ENCODE measurements around the gene MAP3K1. TPM values are rescaled to one million over a fixed set of nuclear protein-coding genes. Genes with fewer than 3 reads are reported as not detected.
"Not testable (repeated sequence)": the region's sequence is repeated elsewhere in the genome, so short reads cannot be mapped to it uniquely, and the experiment has no call there.

MAP3K1 gene
- 10 to 100 TPM; 12.8 to 55.3 (median 17.4) TPM for total RNA-seq

DNA sequence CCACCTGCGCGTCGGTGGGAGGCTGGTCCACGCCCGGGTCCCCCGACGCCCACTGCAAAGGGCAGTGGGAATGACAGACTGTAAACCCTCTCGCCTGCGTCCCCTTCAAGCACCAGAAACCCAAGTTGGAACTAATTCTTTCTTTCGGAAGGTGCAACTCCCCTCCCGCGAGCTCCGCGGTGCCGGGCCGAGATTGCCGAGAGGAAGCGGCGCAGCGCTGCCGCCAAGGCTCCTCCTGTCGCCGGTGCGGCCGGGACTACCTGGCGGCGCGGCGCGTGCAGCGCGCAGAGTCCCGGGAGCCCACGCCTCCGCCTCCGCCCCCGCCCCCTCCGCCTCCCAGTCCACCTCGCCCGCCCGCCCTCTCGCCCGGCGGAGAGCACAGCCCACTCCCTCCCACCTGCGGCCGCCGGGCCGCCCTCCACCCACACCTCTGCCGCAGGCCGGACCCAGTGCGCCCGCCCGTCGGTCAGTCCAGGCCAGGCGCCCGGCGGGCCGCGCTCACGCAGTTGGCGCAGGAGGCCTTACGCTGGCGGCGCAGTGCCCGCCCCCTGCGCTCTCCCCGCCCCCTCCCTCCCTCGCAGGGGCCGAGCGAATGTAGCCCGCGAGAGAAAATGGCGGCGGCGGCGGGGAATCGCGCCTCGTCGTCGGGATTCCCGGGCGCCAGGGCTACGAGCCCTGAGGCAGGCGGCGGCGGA, at the start of gene MAP3K1:
Gene MAP3K1 (plus strand): TSS at position 587 of the 695 bp plus-strand sequence. CDS start 25 bp downstream, at position 612.
- no peaks in the 10 kb centered on the region for H3K27me3 ChIP-seq

DNA sequence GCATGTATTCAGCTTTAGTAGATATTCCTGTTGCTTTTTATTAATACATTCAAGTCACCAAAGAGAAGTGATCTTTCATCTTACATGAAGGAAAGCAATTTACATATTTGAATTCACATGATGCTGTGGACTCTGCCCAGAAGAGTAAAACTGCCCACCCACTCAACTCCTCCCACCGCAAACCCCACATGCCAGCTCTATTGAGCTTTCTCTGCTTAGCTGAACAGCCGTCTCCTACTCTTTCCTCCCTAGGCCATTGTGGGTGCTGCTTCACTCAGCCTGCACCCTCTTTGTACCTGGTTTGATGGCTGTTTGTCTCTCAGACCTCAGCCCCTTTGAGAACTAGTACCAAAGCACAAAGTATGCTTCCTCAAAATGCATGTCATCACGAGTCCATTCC, 48.4 kb upstream of the MAP3K1 start:
- H3K4me1 ChIP-seq, result no peaks in the 10 kb centered on the region
- TF ChIP-seq, protein P1, sequence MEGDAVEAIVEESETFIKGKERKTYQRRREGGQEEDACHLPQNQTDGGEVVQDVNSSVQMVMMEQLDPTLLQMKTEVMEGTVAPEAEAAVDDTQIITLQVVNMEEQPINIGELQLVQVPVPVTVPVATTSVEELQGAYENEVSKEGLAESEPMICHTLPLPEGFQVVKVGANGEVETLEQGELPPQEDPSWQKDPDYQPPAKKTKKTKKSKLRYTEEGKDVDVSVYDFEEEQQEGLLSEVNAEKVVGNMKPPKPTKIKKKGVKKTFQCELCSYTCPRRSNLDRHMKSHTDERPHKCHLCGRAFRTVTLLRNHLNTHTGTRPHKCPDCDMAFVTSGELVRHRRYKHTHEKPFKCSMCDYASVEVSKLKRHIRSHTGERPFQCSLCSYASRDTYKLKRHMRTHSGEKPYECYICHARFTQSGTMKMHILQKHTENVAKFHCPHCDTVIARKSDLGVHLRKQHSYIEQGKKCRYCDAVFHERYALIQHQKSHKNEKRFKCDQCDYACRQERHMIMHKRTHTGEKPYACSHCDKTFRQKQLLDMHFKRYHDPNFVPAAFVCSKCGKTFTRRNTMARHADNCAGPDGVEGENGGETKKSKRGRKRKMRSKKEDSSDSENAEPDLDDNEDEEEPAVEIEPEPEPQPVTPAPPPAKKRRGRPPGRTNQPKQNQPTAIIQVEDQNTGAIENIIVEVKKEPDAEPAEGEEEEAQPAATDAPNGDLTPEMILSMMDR (IDR thresholded peaks at IDR 0.05), result no peak
- TF ChIP-seq POLR2A (IDR thresholded peaks at IDR 0.05), result no peak
- no peaks in the 10 kb centered on the region for H3K36me3 ChIP-seq
- DNase-seq, result peak in 1 of 3 donors; percentile 34
- H3K27me3 ChIP-seq, result no peaks in the 10 kb centered on the region
- H3K27ac ChIP-seq, result no peak overlapping the region
- H3K9me3 ChIP-seq, result no peaks in the 10 kb centered on the region
- no peak overlapping the region for H3K4me3 ChIP-seq

More for the DNA sequence above, at the start of gene MAP3K1:
- peak; percentile 82 to 95 (median 92) for DNase-seq
- TF ChIP-seq, protein P1 (IDR thresholded peaks at IDR 0.05), result peak in 4 of 6 experiments; percentile 5 to 45 (median 18)
- peak; percentile 79 to 86 for TF ChIP-seq POLR2A (IDR thresholded peaks at IDR 0.05)
- no peaks in the 10 kb centered on the region for H3K9me3 ChIP-seq
- H3K4me3 ChIP-seq, result peak within 1 kb of the TSS; percentile 60 to 99 (median 92)
- no peaks in the 10 kb centered on the region for H3K36me3 ChIP-seq
- H3K4me1 ChIP-seq, result peaks cover 0 to 16% (median 6%) of the 10 kb centered on the region in 4 donors
- H3K27ac ChIP-seq, result peak within 1 kb of the TSS; percentile 93 to 100 (median 98)

DNA sequence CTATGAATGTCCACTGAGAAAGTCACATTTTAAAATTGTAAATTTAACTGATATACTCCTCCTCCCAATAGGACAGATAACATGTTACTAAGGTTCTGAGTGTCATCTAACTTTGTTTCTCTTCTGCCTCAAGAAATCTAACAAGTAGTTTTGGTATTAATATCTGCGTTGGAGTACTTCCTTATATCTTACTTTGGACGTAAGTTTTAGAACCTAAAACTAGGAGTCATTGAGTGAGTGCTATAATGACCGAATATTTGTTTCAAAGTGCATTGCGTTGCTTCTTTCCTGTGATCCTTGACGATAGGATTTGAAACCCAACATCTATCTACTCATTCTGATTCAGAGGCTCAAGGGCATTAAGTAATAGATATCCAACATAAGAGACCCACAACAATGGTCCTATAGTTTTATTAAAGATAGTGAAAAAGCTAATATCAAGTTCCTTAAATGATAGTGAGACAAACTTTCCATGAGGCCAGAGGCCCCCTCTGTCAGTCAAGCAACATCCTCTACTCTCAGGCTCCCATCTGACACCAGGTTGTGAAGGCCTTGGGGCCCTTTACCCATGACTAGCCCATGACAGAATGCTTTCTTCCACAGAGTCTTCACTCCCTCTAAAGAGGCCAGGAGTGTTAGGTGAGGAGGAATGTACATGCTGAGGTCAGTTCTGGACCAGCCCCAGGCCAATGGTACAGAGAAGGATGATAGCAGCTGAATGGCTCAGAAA, 45.3 kb upstream of the MAP3K1 start:
- no peak for TF ChIP-seq POLR2A (IDR thresholded peaks at IDR 0.05)
- TF ChIP-seq, protein P1 (IDR thresholded peaks at IDR 0.05), result no peak

DNA sequence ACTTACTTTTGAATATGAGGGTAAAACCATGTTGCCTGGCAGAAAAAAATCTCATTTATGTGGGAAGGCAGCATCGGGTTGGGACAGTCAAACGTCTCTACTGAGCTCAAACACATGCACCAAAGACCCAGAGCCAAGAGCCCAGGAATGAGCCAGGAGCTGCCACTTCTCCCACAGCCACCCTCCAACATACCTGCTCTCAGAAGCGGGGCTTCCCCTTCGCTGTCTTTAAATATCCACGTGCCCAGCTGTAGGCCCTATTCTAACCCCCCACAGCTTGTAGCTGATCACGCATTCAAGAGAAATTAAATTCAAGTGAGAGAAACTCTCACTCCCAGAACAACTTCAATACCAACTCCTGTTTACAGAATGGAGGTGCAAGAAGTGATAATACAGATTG, 42.6 kb upstream of the MAP3K1 start:
- no peak for DNase-seq
- Histone ChIP-seq H3K9me3 (no peaks in the 10 kb centered on the region), H3K4me1 (no peaks in the 10 kb centered on the region), H3K36me3 (no peaks in the 10 kb centered on the region), H3K27me3 (no peaks in the 10 kb centered on the region), H3K27ac (no peak overlapping the region), H3K4me3 (no peak overlapping the region)
- TF ChIP-seq, protein P1 (IDR thresholded peaks at IDR 0.05), result no peak
- no peak for TF ChIP-seq POLR2A (IDR thresholded peaks at IDR 0.05)

More for the DNA sequence above, 45.3 kb upstream of the MAP3K1 start:
- DNase-seq, result no peak
- H3K4me1 ChIP-seq, result no peaks in the 10 kb centered on the region
- H3K27ac ChIP-seq, result no peak overlapping the region
- no peaks in the 10 kb centered on the region for H3K9me3 ChIP-seq
- H3K4me3 ChIP-seq, result no peak overlapping the region
- H3K36me3 ChIP-seq, result no peaks in the 10 kb centered on the region
- no peaks in the 10 kb centered on the region for H3K27me3 ChIP-seq

DNA sequence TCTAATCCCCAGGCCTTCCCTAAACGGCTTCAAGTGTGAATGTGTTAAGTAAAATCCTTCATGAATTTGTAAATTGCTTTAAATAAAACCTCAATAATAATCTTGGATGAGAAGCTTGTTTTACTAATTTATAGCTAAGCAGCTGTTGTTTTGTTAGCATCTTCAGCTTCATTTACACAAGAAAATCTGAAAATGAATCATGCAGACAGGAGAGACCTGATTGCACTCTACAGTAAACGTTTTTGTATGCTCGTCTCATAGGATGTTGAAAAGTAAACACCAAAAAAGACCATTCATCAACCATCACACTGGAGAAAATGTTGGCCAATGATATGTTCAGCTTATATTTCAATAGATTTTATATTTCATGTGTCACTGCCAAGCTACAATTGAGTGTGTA, 40.4 kb upstream of the MAP3K1 start:
- H3K36me3 ChIP-seq, result no peaks in the 10 kb centered on the region
- TF ChIP-seq, protein P1 (IDR thresholded peaks at IDR 0.05), result no peak
- no peak for TF ChIP-seq POLR2A (IDR thresholded peaks at IDR 0.05)
- no peaks in the 10 kb centered on the region for H3K27me3 ChIP-seq
- no peaks in the 10 kb centered on the region for H3K9me3 ChIP-seq
- H3K27ac ChIP-seq, result no peak overlapping the region
- H3K4me1 ChIP-seq, result no peaks in the 10 kb centered on the region
- no peak overlapping the region for H3K4me3 ChIP-seq
- no peak for DNase-seq

DNA sequence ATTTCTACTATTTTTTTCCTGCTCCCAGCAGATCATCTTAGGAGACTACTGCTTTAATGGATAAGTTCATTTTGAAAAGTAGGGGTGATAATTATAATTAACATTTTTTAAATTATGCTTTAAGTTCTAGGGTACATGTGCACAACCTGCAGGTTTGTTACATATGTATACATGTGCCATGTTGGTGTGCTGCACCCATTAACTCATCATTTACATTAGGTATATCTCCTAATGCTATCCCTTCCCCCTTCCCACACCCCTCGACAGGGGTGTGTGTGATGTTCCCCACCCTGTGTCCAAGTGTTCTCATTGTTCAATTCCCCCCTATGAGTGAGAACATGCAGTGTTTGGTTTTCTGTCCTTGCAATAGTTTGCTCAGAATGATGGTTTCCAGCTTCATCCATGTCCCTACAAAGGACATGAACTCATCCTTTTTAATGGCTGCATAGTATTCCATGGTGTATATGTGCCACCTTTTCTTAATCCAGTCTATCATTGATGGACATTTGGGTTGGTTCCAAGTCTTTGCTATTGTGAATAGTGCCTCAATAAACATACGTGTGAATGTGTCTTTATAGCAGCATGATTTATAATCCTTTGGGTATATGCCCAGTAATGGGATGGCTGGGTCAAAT, 39.0 kb upstream of the MAP3K1 start:
- not testable (repeated sequence) for H3K27ac ChIP-seq, H3K36me3 ChIP-seq, DNase-seq, H3K4me1 ChIP-seq, H3K9me3 ChIP-seq, H3K27me3 ChIP-seq, H3K4me3 ChIP-seq
